GM13977 (cell line): Measurements from ENCODE around the gene RLN3.
"Not testable (repeated sequence)": the region's sequence is repeated elsewhere in the genome, so short reads cannot be mapped to it uniquely, and the experiment has no call there.

Source experiments
- DNase-seq: peaks from one replicate; pipeline ENCODE4 v3.0.0; 2012; ENCODE audit warnings: low spot score
- in situ Hi-C: fragments of 300-500 bp; cut with MboI; formaldehyde crosslinking; loops from one replicate; pipeline ENCODE4 v1.12.0; 2022; ENCODE audit warnings: low sequenced_read_pairs, low pct_unique_long_range_greater_than_20kb, mixed read lengths, inconsistent platforms; ENCODE audit not compliant: unreplicated experiment
- TF ChIP-seq, protein P1 (sequence below): IDR thresholded peaks from 2 replicates; pipeline ENCODE4 v1.5.1; 2012; ENCODE audit warnings: mild to moderate bottlenecking, control low read depth; ENCODE audit not compliant: insufficient read depth; ENCODE audit errors: extremely low read depth, missing control alignments

RLN3 gene

DNA sequence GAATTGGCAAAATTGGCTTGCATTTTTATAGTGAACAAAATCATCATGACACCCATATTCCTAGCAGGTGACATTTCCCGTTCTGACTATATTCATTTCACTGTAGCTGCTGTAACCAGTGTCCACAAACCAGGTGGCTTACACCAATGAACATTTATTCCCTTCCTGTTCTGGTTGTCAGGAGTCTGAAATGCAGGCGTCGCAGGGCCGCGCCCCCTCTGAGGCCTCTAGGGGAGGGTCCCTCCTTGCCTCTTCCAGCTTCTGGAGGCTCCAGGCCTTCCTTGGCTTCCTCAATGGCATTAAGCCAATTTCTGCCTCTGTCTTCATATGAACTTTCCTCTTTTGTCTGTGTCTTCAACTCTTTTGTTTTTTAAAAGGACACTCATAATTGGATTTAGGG is 6.5 kb upstream of the RLN3 start:
- TF ChIP-seq, protein P1, sequence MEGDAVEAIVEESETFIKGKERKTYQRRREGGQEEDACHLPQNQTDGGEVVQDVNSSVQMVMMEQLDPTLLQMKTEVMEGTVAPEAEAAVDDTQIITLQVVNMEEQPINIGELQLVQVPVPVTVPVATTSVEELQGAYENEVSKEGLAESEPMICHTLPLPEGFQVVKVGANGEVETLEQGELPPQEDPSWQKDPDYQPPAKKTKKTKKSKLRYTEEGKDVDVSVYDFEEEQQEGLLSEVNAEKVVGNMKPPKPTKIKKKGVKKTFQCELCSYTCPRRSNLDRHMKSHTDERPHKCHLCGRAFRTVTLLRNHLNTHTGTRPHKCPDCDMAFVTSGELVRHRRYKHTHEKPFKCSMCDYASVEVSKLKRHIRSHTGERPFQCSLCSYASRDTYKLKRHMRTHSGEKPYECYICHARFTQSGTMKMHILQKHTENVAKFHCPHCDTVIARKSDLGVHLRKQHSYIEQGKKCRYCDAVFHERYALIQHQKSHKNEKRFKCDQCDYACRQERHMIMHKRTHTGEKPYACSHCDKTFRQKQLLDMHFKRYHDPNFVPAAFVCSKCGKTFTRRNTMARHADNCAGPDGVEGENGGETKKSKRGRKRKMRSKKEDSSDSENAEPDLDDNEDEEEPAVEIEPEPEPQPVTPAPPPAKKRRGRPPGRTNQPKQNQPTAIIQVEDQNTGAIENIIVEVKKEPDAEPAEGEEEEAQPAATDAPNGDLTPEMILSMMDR = no peak
- in situ Hi-C loops = no loop called here
- DNase-seq = no peak

DNA sequence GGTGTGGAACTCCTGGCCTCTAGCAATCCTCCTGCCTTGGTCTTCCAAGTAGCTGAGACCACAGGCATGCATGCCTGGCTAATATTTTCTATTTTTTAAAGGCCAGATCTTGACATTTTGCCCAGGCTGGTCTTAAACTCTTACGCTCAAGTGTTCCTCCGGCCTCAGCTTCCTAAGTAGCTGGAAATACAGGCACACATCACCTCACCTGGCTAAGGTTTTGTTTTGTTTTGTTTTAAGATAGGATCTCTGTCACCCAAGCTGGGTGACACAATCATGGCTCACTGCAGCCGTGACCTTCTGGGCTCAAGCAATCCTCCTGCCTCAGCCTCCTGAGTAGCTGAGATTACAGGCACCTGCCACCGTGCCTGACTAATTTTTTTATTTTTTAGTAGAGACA is 5.5 kb upstream of the RLN3 start:
- no peak for DNase-seq
- in situ Hi-C loops = no loop called here
- TF ChIP-seq, protein P1 = no peak

DNA sequence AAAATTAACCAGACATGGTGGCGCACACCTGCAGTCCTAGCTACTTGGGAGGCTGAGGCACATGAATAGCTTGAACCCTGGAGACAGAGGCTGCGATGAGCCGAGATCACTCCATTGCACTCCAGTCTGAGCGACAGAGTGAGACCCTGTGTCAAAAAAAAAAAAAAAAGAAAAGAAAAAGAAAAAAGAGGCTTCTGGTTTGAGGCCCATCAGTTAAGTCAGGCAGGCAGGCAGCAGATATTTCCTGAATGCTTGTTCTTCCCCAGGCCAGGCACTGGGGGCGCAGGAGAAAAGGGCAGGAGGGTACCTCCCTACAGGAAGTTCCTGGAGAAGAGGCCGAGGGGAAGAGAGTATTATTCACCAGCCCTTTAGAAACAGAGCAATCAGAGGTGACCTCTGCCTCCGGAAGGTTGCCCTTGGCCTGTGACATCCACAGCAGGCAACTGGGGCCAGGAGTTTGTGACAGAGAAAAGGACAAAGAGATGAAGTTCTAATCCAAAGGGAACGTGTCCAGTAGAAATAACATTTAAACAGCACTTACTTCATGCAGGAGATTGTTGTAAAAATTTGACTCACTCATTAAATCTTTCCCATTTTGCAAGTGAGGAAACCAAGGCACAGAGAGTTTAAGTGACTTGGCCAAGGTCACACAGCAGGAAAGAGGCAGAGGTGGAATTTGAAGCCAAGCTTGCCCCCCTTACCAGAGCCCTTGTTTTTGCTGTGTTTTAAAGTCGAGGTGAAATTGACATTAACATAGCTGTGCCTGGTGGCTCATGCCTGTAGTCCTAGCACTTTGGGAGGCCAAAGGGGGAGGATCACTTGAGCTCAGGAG is 4.3 kb upstream of the RLN3 start:
- TF ChIP-seq, protein P1 = peak; percentile 41
- in situ Hi-C loops = no loop called here
- no peak for DNase-seq

DNA sequence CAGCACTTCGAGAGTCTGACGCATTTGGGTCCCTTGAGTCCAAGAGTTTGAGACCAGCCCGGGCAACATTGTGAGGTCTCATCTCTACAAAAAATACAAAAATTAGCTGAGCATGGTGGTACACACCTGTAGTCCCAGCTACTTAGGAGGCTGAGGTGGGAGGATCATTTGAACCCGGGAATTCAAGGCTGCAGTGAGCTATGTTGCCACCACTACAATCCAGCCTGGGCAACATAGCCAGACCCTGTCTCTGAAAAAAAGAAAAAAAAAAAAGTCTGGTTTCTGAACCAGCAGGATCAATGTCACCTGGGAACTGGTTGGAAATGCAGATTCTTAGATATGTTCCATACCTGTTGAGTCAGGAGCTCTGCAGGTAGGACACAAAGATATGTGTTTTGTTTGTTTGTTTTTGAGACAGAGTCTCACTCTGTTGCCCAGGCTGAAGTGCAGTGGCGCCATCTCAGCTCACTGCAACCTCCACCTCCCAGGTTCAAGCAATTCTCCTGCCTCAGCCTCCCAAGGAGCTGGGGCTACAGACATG is 1.2 kb upstream of the RLN3 start:
- in situ Hi-C loops, DNase-seq: not testable (repeated sequence)

DNA sequence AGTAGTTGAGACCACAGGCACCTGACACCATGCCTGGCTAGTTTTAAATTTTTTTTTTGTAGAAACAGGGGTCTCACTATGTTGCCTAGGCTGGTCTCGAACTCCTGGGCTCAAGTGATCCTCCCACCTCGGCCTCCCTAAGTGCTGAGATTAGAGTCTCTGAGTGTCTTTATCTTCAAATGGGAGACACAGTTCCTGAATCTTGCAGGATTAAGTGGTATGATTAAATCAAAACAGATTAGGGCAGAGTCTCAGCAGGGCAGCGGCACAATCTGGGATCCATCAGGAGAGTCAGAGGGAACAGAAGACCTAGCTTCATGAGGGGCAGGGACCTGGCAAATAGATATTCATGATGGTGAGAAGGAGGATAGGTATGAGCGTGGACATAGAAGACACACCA is 953 bp downstream of the RLN3 start:
- DNase-seq = no peak
- in situ Hi-C loops = no loop called here

DNA sequence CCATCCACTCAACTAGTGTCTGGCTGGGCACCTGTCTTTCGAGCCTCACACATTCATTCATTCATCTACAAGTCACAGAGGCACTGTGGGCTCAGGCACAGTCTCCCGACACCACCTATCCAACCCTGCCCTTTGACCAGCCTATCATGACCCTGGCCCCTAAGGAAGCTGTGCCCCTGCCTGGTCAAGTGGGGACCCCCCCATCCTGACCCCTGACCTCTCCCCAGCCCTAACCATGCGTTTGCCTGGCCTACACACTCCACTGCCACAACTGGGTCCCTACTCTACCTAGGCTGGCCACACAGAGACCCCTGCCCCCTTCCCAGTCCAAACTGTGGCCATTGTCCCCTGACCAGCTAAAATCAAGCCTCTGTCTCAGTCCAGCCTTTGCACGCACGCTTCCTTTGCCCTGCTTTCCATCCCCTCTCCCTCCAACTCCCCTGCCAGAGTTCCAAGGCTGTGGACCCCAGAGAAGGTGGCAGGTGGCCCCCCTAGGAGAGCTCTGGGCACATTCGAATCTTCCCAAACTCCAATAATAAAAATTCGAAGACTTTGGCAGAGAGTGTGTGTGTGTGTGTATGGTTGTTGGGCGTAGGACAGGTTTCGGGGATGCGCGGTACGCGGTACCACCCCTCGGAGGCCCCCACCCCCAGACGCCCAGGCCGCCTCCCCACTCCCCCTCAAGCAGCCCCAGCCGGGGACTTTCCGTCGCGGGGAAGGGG is 3.2 kb downstream of the RLN3 start:
- TF ChIP-seq, protein P1 = no peak
- DNase-seq = no peak
- in situ Hi-C loops = no loop called here

More for the DNA sequence above, 953 bp downstream of the RLN3 start:
- TF ChIP-seq, protein P1 = no peak

DNA sequence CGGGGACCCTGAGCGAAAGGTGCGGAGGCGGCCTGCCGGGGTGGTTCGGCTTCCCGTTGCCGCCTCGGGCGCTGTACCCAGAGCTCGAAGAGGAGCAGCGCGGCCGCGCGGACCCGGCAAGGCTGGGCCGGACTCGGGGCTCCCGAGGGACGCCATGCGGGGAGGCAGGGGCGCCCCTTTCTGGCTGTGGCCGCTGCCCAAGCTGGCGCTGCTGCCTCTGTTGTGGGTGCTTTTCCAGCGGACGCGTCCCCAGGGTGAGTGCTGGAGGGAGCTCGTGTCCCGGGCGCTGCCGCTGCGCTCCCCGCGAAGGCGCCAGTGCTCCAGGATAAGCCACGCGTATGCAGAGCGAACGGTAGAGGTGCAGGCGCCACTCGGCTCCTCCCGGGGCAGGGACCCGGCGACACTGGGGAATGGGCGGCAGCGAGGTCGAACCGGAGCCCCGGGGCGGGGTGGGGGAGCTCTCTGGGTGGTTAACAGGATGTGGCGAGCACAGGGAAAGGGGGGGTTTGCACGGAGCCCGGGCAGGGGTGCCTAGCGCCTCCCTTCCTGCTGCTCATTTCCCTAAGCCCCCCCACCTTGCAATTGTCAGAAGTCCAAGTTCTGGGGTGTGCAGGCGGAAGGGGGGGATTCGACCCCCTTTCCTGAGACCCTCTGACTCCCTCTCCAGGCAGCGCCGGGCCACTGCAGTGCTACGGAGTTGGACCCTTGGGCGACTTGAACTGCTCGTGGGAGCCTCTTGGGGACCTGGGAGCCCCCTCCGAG is 4.0 kb downstream of the RLN3 start, which contains the start of gene IL27RA:
Gene IL27RA (plus strand): TSS at position 44 of the 762 bp plus-strand sequence. CDS start 111 bp downstream, at position 155.
- TF ChIP-seq, protein P1 = peak; percentile 85
- in situ Hi-C loops = no loop called here
- DNase-seq = peak; percentile 83
